ENCODE data around the gene LCE5A. TPM values are rescaled to one million over a fixed set of nuclear protein-coding genes. Genes with fewer than 3 reads are reported as not detected.

Gene LCE5A, protein sequence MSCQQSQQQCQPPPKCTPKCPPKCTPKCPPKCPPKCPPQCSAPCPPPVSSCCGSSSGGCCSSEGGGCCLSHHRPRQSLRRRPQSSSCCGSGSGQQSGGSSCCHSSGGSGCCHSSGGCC
- total RNA-seq, result not detected in 2 replicates

DNA sequence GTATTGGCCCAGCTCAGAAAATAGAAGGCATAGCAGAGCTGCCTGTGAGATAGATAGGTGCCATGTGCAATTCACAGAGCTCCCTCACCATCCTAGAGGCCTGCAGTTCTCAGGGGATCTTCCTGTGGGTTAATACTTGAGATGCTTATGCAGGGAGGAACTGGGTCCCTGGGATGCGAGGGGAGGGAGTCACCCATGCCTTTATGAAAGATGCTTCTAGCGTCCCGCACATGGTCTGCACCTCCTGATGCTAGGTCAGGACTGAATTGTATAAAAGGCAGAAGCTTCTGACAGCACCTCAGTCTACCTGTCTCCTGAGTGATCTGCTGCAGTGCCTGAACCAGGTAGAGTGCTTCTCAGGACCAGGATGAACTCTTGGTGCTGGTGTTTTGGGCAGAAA lies at the start of gene LCE5A:
Gene LCE5A (plus strand): TSS at position 301 of the 400 bp plus-strand sequence. CDS start 732 bp downstream, outside the sequence.
- Histone ChIP-seq H3K4me2 (ENCODE audit: insufficient read depth, low read length) (no peak within 1 kb of the TSS), H3K9me3 (ENCODE audit: low read depth, low read length) (no peaks in the 10 kb centered on the region), H3K27me3 (ENCODE audit: insufficient read depth, low read length) (peaks cover 21% of the 10 kb centered on the region), H2AFZ (ENCODE audit: low read length) (no peak within 1 kb of the TSS), H4K20me1 (ENCODE audit: insufficient read depth, low read length) (no peaks in the 10 kb centered on the region), H3K27ac (ENCODE audit: low read depth, low read length) (no peak within 1 kb of the TSS), H3K4me1 (ENCODE audit: insufficient read depth, low read length) (no peaks in the 10 kb centered on the region), H3K36me3 (ENCODE audit: insufficient read depth, low read length) (no peaks in the 10 kb centered on the region), H3K79me2 (ENCODE audit: insufficient read depth, low read length) (no peaks in the 10 kb centered on the region), H3K4me3 (ENCODE audit: insufficient read depth, low read length) (no peak within 1 kb of the TSS)
- TF ChIP-seq, protein P1, sequence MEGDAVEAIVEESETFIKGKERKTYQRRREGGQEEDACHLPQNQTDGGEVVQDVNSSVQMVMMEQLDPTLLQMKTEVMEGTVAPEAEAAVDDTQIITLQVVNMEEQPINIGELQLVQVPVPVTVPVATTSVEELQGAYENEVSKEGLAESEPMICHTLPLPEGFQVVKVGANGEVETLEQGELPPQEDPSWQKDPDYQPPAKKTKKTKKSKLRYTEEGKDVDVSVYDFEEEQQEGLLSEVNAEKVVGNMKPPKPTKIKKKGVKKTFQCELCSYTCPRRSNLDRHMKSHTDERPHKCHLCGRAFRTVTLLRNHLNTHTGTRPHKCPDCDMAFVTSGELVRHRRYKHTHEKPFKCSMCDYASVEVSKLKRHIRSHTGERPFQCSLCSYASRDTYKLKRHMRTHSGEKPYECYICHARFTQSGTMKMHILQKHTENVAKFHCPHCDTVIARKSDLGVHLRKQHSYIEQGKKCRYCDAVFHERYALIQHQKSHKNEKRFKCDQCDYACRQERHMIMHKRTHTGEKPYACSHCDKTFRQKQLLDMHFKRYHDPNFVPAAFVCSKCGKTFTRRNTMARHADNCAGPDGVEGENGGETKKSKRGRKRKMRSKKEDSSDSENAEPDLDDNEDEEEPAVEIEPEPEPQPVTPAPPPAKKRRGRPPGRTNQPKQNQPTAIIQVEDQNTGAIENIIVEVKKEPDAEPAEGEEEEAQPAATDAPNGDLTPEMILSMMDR (IDR thresholded peaks at IDR 0.05; ENCODE audit: extremely low read depth, low read depth, low read length), result no peak
- no peak for DNase-seq (ENCODE audit: insufficient read length, low spot score, missing footprints)

DNA sequence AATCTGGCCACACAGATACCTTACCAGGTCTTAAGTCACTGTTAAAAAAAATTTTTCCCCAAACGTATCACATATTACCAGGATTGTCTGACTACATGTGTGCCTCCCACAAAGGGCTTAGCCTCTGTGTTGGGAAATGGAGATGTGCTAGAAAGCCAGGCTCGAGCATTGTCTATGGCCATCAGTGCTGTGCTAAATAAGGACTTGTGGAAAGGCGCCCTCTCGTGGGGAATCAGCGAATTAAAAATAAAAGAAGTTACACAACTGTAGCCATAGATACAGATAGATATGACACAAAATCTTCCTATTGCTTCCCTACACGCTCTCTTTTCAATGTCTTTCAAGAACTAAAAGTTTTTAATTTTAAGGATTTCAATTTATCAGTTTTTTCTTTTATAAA lies 49.1 kb upstream of the LCE5A start:
- H4K20me1 ChIP-seq (ENCODE audit: insufficient read depth, low read length), result no peaks in the 10 kb centered on the region
- no peaks in the 10 kb centered on the region for H3K27me3 ChIP-seq (ENCODE audit: insufficient read depth, low read length)
- no peak overlapping the region for H3K4me3 ChIP-seq (ENCODE audit: insufficient read depth, low read length)
- H3K9me3 ChIP-seq (ENCODE audit: low read depth, low read length), result no peaks in the 10 kb centered on the region
- no peak overlapping the region for H3K27ac ChIP-seq (ENCODE audit: low read depth, low read length)
- no peaks in the 10 kb centered on the region for H3K36me3 ChIP-seq (ENCODE audit: insufficient read depth, low read length)
- H3K4me2 ChIP-seq (ENCODE audit: insufficient read depth, low read length), result no peak overlapping the region
- H3K4me1 ChIP-seq (ENCODE audit: insufficient read depth, low read length), result peaks cover 8% of the 10 kb centered on the region
- no peak overlapping the region for H2AFZ ChIP-seq (ENCODE audit: low read length)
- peak; percentile 82 for DNase-seq (ENCODE audit: insufficient read length, low spot score, missing footprints)
- TF ChIP-seq, protein P1 (IDR thresholded peaks at IDR 0.05; ENCODE audit: extremely low read depth, low read depth, low read length), result peak; percentile 78
- H3K79me2 ChIP-seq (ENCODE audit: insufficient read depth, low read length), result no peaks in the 10 kb centered on the region

DNA sequence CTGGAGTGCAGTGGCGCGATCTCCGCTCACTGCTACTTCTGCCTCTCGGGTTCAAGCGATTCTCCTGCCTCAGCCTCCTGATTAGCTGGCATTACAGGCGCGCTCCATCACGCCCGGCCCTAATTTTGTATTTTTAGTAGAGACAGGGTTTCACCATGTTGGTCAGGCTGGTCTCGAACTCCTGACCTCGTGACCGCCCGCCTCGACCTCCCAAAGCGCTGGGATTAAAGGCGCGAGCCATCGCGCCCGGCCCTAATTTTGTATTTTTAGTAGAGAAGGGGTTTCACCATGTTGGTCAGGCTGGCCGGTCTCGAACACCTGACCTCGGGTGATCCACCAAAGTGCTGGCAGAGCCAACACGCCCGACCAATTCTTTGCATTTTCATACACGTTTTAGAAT lies 48.0 kb upstream of the LCE5A start:
- no peaks in the 10 kb centered on the region for H3K9me3 ChIP-seq (ENCODE audit: low read depth, low read length)
- H3K4me1 ChIP-seq (ENCODE audit: insufficient read depth, low read length), result peaks cover 8% of the 10 kb centered on the region
- no peaks in the 10 kb centered on the region for H3K36me3 ChIP-seq (ENCODE audit: insufficient read depth, low read length)
- TF ChIP-seq, protein P1 (IDR thresholded peaks at IDR 0.05; ENCODE audit: extremely low read depth, low read depth, low read length), result no peak
- H3K27ac ChIP-seq (ENCODE audit: low read depth, low read length), result no peak overlapping the region
- no peaks in the 10 kb centered on the region for H3K27me3 ChIP-seq (ENCODE audit: insufficient read depth, low read length)
- H2AFZ ChIP-seq (ENCODE audit: low read length), result no peak overlapping the region
- no peak for DNase-seq (ENCODE audit: insufficient read length, low spot score, missing footprints)
- no peaks in the 10 kb centered on the region for H3K79me2 ChIP-seq (ENCODE audit: insufficient read depth, low read length)
- no peak overlapping the region for H3K4me3 ChIP-seq (ENCODE audit: insufficient read depth, low read length)
- no peaks in the 10 kb centered on the region for H4K20me1 ChIP-seq (ENCODE audit: insufficient read depth, low read length)
- no peak overlapping the region for H3K4me2 ChIP-seq (ENCODE audit: insufficient read depth, low read length)

DNA sequence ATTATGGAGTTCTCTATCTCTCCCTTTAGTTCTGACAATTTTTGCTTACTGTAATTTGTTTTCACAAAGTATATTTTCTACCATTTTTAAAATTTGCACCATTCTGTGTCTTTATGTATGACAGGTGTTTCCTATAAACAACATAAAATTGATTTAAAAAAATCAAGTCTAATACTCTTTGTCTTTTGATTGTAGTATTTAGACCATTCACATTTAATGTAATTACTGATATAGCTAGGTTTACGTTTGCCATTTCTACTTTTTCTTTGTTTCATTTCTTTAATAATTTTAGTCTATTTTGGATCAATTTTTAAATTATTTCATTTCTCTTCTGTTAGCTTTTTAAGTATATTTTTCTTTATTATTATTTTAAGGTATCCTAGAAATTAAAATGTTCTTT lies 44.4 kb upstream of the LCE5A start:
- H3K36me3 ChIP-seq (ENCODE audit: insufficient read depth, low read length), result no peaks in the 10 kb centered on the region
- no peaks in the 10 kb centered on the region for H3K27me3 ChIP-seq (ENCODE audit: insufficient read depth, low read length)
- no peak overlapping the region for H3K27ac ChIP-seq (ENCODE audit: low read depth, low read length)
- no peaks in the 10 kb centered on the region for H4K20me1 ChIP-seq (ENCODE audit: insufficient read depth, low read length)
- H3K4me2 ChIP-seq (ENCODE audit: insufficient read depth, low read length), result no peak overlapping the region
- TF ChIP-seq, protein P1 (IDR thresholded peaks at IDR 0.05; ENCODE audit: extremely low read depth, low read depth, low read length), result no peak
- no peaks in the 10 kb centered on the region for H3K79me2 ChIP-seq (ENCODE audit: insufficient read depth, low read length)
- H3K9me3 ChIP-seq (ENCODE audit: low read depth, low read length), result no peaks in the 10 kb centered on the region
- H3K4me1 ChIP-seq (ENCODE audit: insufficient read depth, low read length), result no peaks in the 10 kb centered on the region
- no peak overlapping the region for H3K4me3 ChIP-seq (ENCODE audit: insufficient read depth, low read length)
- H2AFZ ChIP-seq (ENCODE audit: low read length), result no peak overlapping the region
- DNase-seq (ENCODE audit: insufficient read length, low spot score, missing footprints), result no peak

Measured in osteoblast (primary cell).